Measurements from ENCODE around the gene PLEKHJ1.

DNA sequence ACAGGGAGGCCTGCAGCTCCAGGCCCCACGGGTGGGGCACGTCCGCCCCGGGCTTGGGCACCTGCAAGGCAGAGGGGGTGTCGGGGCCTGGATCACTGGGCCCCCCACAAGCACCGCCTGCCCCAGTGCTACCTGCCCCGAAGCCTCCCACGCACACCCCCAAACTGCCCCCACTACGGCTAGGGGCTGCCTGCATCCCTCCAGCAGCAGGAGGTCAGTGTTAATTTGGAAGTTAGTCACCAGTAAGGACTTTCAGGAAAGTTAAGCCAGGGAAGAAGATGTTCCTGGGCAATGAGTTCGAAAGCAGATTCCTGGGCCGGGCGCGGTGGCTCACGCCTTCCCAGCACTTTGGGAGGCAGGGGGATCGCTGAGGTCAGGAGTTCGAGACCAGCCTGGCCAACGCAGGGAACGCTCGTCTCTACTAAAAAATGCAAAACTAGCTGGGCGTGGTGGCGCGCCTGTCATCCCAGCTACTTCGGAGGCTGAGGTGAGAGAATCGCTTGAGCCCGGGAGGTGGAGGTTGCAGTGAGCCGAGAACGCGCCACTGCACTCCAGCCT, 40.4 kb upstream of the PLEKHJ1 start:
- TF ChIP-seq, protein P1, sequence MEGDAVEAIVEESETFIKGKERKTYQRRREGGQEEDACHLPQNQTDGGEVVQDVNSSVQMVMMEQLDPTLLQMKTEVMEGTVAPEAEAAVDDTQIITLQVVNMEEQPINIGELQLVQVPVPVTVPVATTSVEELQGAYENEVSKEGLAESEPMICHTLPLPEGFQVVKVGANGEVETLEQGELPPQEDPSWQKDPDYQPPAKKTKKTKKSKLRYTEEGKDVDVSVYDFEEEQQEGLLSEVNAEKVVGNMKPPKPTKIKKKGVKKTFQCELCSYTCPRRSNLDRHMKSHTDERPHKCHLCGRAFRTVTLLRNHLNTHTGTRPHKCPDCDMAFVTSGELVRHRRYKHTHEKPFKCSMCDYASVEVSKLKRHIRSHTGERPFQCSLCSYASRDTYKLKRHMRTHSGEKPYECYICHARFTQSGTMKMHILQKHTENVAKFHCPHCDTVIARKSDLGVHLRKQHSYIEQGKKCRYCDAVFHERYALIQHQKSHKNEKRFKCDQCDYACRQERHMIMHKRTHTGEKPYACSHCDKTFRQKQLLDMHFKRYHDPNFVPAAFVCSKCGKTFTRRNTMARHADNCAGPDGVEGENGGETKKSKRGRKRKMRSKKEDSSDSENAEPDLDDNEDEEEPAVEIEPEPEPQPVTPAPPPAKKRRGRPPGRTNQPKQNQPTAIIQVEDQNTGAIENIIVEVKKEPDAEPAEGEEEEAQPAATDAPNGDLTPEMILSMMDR (IDR thresholded peaks at IDR 0.05; ENCODE audit: low read depth, low read length), result no peak
- no peak for TF ChIP-seq EZH2phosphoT487 (IDR thresholded peaks at IDR 0.05; ENCODE audit: low read depth)
